HepG2 (cell line): ENCODE results near the gene C1orf198. TPM values are rescaled to one million over a fixed set of nuclear protein-coding genes. Genes with fewer than 3 reads are reported as not detected.

Experiments used
- ATAC-seq: fragments of 200-7000 bp; cut with Tn5 transposase; 3 replicates; pipeline ENCODE4 v1.9.1; 2020; ENCODE audit warnings: mild to moderate bottlenecking, moderate library complexity
- BruUV-seq: library from RNA; stranded (reverse); fragments of 400-500 nt; replicated peaks from 2 replicates; lab custom pipeline; 2021; lab: Mats Ljungman, UMichigan
- CTCF ChIA-PET: fragments of 300-600 bp; formaldehyde crosslinking; extraction: SDS; loops from one replicate; lab custom pipeline; 2021; ENCODE audit warnings: low total read pairs, inconsistent platforms, low intra/inter-chr PET ratio; lab: Yijun Ruan, JAX
- POLR2A ChIA-PET: fragments of 350-600 bp; sonication (Branson Sonifier 250); formaldehyde crosslinking; loops from one replicate; lab custom pipeline; 2020; ENCODE audit warnings: antibody characterized with exemption, inconsistent platforms; lab: Yijun Ruan, JAX
- DNase-seq: peaks from one replicate; pipeline ENCODE4 v3.0.0-alpha.2; 2015; ENCODE audit warnings: low spot score
- FAIRE-seq: peaks from 3 replicates; lab custom pipeline; 2011; peaks lifted over from hg19 to GRCh38; lab: Jason Lieb, UNC
- H2AFZ ChIP-seq: one replicate; pipeline ENCODE4 v1.6.1; 2011; ENCODE audit warnings: low read length, inconsistent platforms
- H3K27ac ChIP-seq: fragments of 300-600 bp; 3 replicates; pipeline ENCODE4 v1.8.0; 2011; ENCODE audit warnings: mixed run types, mild to moderate bottlenecking, mixed read lengths, low read length, inconsistent platforms; ENCODE audit not compliant: insufficient read depth; ENCODE audit errors: extremely low read length
- H3K27me3 ChIP-seq, 2 experiments: fragments of 200-600 bp in 1 of 2; 2 replicates in 1 of 2; 3 replicates in 1 of 2; pipeline versions ENCODE4 v1.6.0 to v1.8.0; 2011; ENCODE audit warnings: low read length in 2 of 2, mild to moderate bottlenecking in 2 of 2, moderate library complexity in 2 of 2, inconsistent platforms in 1 of 2; ENCODE audit not compliant: insufficient read depth in 2 of 2, control insufficient read depth in 1 of 2
- H3K36me3 ChIP-seq, 2 experiments: fragments of 200-600 bp in 1 of 2; replicated peaks in 1 of 2; 2 replicates in 1 of 2; 3 replicates in 1 of 2; pipeline versions ENCODE4 v1.5.1 to v1.8.0; 2011; ENCODE audit warnings: low read length in 2 of 2, inconsistent platforms in 1 of 2; ENCODE audit not compliant: insufficient read depth in 2 of 2, control insufficient read depth in 1 of 2
- H3K4me1 ChIP-seq: 2 replicates; pipeline ENCODE4 v1.5.1; 2012; ENCODE audit warnings: low read length, inconsistent platforms; ENCODE audit not compliant: insufficient read depth
- H3K4me2 ChIP-seq: 2 replicates; pipeline ENCODE4 v1.6.0; 2011; ENCODE audit warnings: low read depth, low read length, inconsistent platforms
- H3K4me3 ChIP-seq, 3 experiments: fragments of 200-600 bp in 1 of 3; sonication (generic), shearing (Covaris generic) in 1 of 3; replicated peaks in 1 of 3; 2 replicates each; pipeline ENCODE4 v1.5.1; 2011 to 2016; ENCODE audit warnings: low read length in 3 of 3, inconsistent platforms in 2 of 3, low read depth in 2 of 3, mild to moderate bottlenecking in 2 of 3, control low read depth in 1 of 3, mixed read lengths in 1 of 3; ENCODE audit not compliant: insufficient read depth in 1 of 3
- H3K79me2 ChIP-seq: one replicate; pipeline ENCODE4 v1.6.1; 2011; ENCODE audit warnings: low read length, inconsistent platforms; ENCODE audit not compliant: insufficient read depth
- H3K9ac ChIP-seq: 2 replicates; pipeline ENCODE4 v1.6.0; 2011; ENCODE audit warnings: mild to moderate bottlenecking, low read depth, low read length, inconsistent platforms; ENCODE audit not compliant: insufficient read depth
- H3K9me3 ChIP-seq: 2 replicates; pipeline ENCODE4 v1.5.1; 2012; ENCODE audit warnings: mild to moderate bottlenecking, low read length
- H4K20me1 ChIP-seq: 2 replicates; pipeline ENCODE4 v1.6.0; 2011; ENCODE audit warnings: inconsistent platforms, mild to moderate bottlenecking, low read length, moderate library complexity; ENCODE audit not compliant: insufficient read depth
- ELF1 ChIP-seq: sonication (generic); formaldehyde crosslinking; IDR thresholded peaks from 2 replicates; pipeline ENCODE4 v1.4.0; 2020; ENCODE audit warnings: missing genetic modification reagents
- FOSL1 ChIP-seq: sonication (generic); formaldehyde crosslinking; IDR thresholded peaks from 2 replicates; pipeline ENCODE4 v1.9.0; 2021; ENCODE audit warnings: missing genetic modification reagents, borderline replicate concordance
- HDAC2 ChIP-seq: sonication (generic); formaldehyde crosslinking; IDR thresholded peaks from 2 replicates; pipeline ENCODE4 v1.4.0; 2020; ENCODE audit warnings: missing genetic modification reagents
- NCOR1 ChIP-seq: fragments of 200-600 bp; sonication (generic); IDR thresholded peaks from 2 replicates; pipeline ENCODE4 v1.7.0; 2017; ENCODE audit warnings: antibody characterized with exemption, low read length, borderline replicate concordance
- ZNF772 ChIP-seq: sonication (generic); formaldehyde crosslinking; IDR thresholded peaks from 2 replicates; pipeline ENCODE4 v1.5.0; 2020; ENCODE audit warnings: mild to moderate bottlenecking, missing genetic modification reagents
- WGBS: methylation state at CpG from one replicate; pipeline ENCODE4 v1.1.6; 2017; ENCODE audit warnings: low lambda C conversion rate; 5-methylcytosine and 5-hydroxymethylcytosine counted together
- in situ Hi-C: cut with HindIII; loops from 2 replicates; pipeline ENCODE4 v1.10.0; 2017; ENCODE audit warnings: low pct_unique_long_range_greater_than_20kb; ENCODE audit not compliant: extremely low pct_ligation_motif_present
- intact Hi-C: fragments of 100-400 bp; cut with micrococcal nuclease; formaldehyde crosslinking; loops from one replicate; pipeline ENCODE4 v1.10.0; 2022; ENCODE audit not compliant: unreplicated experiment
- polyA plus RNA-seq, 8 experiments: library from polyadenylated mRNA; depleted of rRNA in 3 of 8; stranded (reverse) in 7 of 8; unstranded in 1 of 8; fragments of >200 nt; fragmentation: Illumina TruSeq in 4 of 8; extraction: Trizol in 4 of 8; gene quantifications; 2 replicates each; pipeline versions ENCODE4 v1.2.1 to v1.2.3, GENCODE V29; 2011 to 2016; ENCODE audit warnings: low read depth in 4 of 8, missing spikeins in 1 of 8, mixed read lengths in 1 of 8; ENCODE audit not compliant: insufficient read depth in 1 of 8
- total RNA-seq, 5 experiments: library from RNA; depleted of rRNA; stranded (reverse); fragments of >200 nt; fragmentation: Illumina TruSeq; extraction: Trizol; gene quantifications; 2 replicates each; pipeline ENCODE4 v1.2.3, GENCODE V29; 2016; ENCODE audit warnings: low read depth in 1 of 5
- TF ChIP-seq, protein P1 (sequence below): sonication (generic); formaldehyde crosslinking; IDR thresholded peaks from 2 replicates; pipeline ENCODE4 v1.5.0; 2020; ENCODE audit warnings: mild to moderate bottlenecking, missing genetic modification reagents
- TF ChIP-seq, protein P2 (sequence below): sonication (generic); formaldehyde crosslinking; IDR thresholded peaks from 2 replicates; pipeline ENCODE4 v1.5.1; 2020; ENCODE audit warnings: missing genetic modification reagents, mild to moderate bottlenecking, borderline replicate concordance
- TF ChIP-seq, protein P3 (sequence below): sonication (generic); formaldehyde crosslinking; IDR thresholded peaks from 2 replicates; pipeline ENCODE4 v1.4.0; 2020; ENCODE audit warnings: missing genetic modification reagents, borderline replicate concordance

C1orf198 gene
- total and polyA plus RNA-seq, 2 of the 13 experiments (the other 11 are each of a cell fraction or from before 2014, with no cell fraction given): 12.7 to 13.4 TPM

GRCh38 chr1:230809256-230809990, 58.9 kb downstream of the C1orf198 start:
- CTCF ChIA-PET: no interaction called here

More at GRCh38 chr1:230809256-230809990, 58.9 kb downstream of the C1orf198 start:
- no TSS peak for BruUV-seq
- Histone ChIP-seq H3K4me1 (no peaks in the 10 kb centered on the region), H3K4me2 (no peak overlapping the region), H3K27ac (no peak overlapping the region), H4K20me1 (no peaks in the 10 kb centered on the region), H3K27me3 (peaks cover 0 to 4% of the 10 kb centered on the region in 2 experiments; a peak in 3 of 5 replicates), H3K9me3 (peaks cover 8% of the 10 kb centered on the region), H3K36me3 (no peaks in the 10 kb centered on the region), H3K4me3 (no peak overlapping the region), H2AFZ (no peak overlapping the region), H3K9ac (no peak overlapping the region), H3K79me2 (no peaks in the 10 kb centered on the region)
- WGBS: 29% methylated on average over 4 of the region's 8 CpGs
- ATAC-seq (no peak), FAIRE-seq (no peak), DNase-seq (no peak)
- POLR2A ChIA-PET: no interaction called here
- intact Hi-C loops (no loop called here), in situ Hi-C loops (no loop called here)
- TF ChIP-seq ZNF772 (CRISPR knock-in tag): no peak
- TF ChIP-seq, protein P1, sequence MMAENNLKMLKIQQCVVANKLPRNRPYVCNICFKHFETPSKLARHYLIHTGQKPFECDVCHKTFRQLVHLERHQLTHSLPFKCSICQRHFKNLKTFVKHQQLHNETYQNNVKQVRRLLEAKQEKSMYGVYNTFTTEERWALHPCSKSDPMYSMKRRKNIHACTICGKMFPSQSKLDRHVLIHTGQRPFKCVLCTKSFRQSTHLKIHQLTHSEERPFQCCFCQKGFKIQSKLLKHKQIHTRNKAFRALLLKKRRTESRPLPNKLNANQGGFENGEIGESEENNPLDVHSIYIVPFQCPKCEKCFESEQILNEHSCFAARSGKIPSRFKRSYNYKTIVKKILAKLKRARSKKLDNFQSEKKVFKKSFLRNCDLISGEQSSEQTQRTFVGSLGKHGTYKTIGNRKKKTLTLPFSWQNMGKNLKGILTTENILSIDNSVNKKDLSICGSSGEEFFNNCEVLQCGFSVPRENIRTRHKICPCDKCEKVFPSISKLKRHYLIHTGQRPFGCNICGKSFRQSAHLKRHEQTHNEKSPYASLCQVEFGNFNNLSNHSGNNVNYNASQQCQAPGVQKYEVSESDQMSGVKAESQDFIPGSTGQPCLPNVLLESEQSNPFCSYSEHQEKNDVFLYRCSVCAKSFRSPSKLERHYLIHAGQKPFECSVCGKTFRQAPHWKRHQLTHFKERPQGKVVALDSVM (CRISPR knock-in tag): no peak
- TF ChIP-seq, protein P2, sequence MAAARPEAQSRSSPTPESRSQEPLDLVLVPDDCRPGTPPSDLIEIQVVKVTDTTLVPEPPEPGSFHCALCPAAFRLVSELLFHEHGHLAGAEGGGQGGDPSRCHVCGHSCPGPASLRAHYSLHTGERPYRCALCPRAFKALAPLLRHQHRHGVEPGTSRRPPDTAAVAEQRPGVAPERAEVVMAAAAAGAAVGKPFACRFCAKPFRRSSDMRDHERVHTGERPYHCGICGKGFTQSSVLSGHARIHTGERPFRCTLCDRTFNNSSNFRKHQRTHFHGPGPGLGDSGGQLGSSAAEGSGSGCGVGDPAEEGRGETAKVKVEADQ (CRISPR knock-in tag): no peak
- TF ChIP-seq ELF1 (CRISPR knock-in tag): no peak
- TF ChIP-seq, protein P3, sequence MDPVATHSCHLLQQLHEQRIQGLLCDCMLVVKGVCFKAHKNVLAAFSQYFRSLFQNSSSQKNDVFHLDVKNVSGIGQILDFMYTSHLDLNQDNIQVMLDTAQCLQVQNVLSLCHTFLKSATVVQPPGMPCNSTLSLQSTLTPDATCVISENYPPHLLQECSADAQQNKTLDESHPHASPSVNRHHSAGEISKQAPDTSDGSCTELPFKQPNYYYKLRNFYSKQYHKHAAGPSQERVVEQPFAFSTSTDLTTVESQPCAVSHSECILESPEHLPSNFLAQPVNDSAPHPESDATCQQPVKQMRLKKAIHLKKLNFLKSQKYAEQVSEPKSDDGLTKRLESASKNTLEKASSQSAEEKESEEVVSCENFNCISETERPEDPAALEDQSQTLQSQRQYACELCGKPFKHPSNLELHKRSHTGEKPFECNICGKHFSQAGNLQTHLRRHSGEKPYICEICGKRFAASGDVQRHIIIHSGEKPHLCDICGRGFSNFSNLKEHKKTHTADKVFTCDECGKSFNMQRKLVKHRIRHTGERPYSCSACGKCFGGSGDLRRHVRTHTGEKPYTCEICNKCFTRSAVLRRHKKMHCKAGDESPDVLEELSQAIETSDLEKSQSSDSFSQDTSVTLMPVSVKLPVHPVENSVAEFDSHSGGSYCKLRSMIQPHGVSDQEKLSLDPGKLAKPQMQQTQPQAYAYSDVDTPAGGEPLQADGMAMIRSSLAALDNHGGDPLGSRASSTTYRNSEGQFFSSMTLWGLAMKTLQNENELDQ (CRISPR knock-in tag): no peak
- no peak for TF ChIP-seq NCOR1
- no peak for TF ChIP-seq HDAC2
- TF ChIP-seq FOSL1 (CRISPR knock-in tag): no peak
